WERI-Rb-1 (cell line): Measurements from ENCODE around the gene SLC10A7.
A peak's percentile ranks its signal among the peaks of the same experiment; 100 is the strongest.

ENCODE experiments used
- DNase-seq: peaks from one replicate; pipeline ENCODE4 v3.0.0-alpha.2; 2020
- H3K27ac ChIP-seq: fragments of 250-450 bp; sonication (Bioruptor Pico); 2 replicates; pipeline ENCODE4 v1.5.1; 2020; ENCODE audit warnings: mild to moderate bottlenecking, moderate library complexity
- H3K27me3 ChIP-seq: fragments of 250-450 bp; sonication (Bioruptor Pico); 2 replicates; pipeline ENCODE4 v1.5.1; 2021; ENCODE audit warnings: mild to moderate bottlenecking, low read depth, moderate library complexity; ENCODE audit not compliant: insufficient read depth, severe bottlenecking
- H3K36me3 ChIP-seq: fragments of 250-450 bp; sonication (Bioruptor Pico); 2 replicates; pipeline ENCODE4 v1.5.1; 2020; ENCODE audit warnings: mild to moderate bottlenecking, moderate library complexity
- H3K4me3 ChIP-seq: 2 replicates; pipeline ENCODE4 v1.5.1; 2011; ENCODE audit warnings: low read depth, mild to moderate bottlenecking, control low read depth, low read length
- H3K9me3 ChIP-seq: fragments of 250-450 bp; sonication (Bioruptor Pico); 2 replicates; pipeline ENCODE4 v1.5.1; 2021; ENCODE audit warnings: mild to moderate bottlenecking, moderate library complexity; ENCODE audit not compliant: severe bottlenecking
- CTCF ChIP-seq: IDR thresholded peaks from 2 replicates; pipeline ENCODE4 v1.5.1; 2011; ENCODE audit warnings: low read depth, mild to moderate bottlenecking, control low read depth, inconsistent platforms, low read length

The SLC10A7 gene

GRCh38 chr4:146333187-146333894 is 188.4 kb downstream of the SLC10A7 start:
- Histone ChIP-seq H3K4me3 (no peak overlapping the region), H3K9me3 (no peaks in the 10 kb centered on the region), H3K36me3 (no peaks in the 10 kb centered on the region), H3K27me3 (no peaks in the 10 kb centered on the region), H3K27ac (no peak overlapping the region)
- no peak for TF ChIP-seq CTCF
- DNase-seq = peak; percentile 9

GRCh38 chr4:146330392-146330791 is 191.3 kb downstream of the SLC10A7 start:
- Histone ChIP-seq H3K27ac (no peak overlapping the region), H3K27me3 (no peaks in the 10 kb centered on the region), H3K9me3 (no peaks in the 10 kb centered on the region), H3K36me3 (no peaks in the 10 kb centered on the region), H3K4me3 (no peak overlapping the region)
- TF ChIP-seq CTCF = no peak
- DNase-seq = no peak

- 0 out of 2 replicates have a peak, but pooled peaks cover 3% of the 10 kb centered on the region for H3K36me3 ChIP-seq
- H3K4me3 ChIP-seq = no peak overlapping the region
- H3K9me3 ChIP-seq = no peaks in the 10 kb centered on the region
- no peak overlapping the region for H3K27ac ChIP-seq
- TF ChIP-seq CTCF = no peak
- H3K27me3 ChIP-seq = no peaks in the 10 kb centered on the region
- no peak for DNase-seq
Observed at GRCh38 chr4:146329050-146329716, 192.6 kb downstream of the SLC10A7 start.

GRCh38 chr4:146327859-146328650 is 193.7 kb downstream of the SLC10A7 start:
- Histone ChIP-seq H3K27me3 (no peaks in the 10 kb centered on the region), H3K36me3 (peaks cover 5% of the 10 kb centered on the region; the same call in 1 of the 2 replicates), H3K9me3 (no peaks in the 10 kb centered on the region), H3K27ac (no peak overlapping the region), H3K4me3 (no peak overlapping the region)
- no peak for DNase-seq
- TF ChIP-seq CTCF = no peak

- no peak overlapping the region for H3K4me3 ChIP-seq
- no peak for TF ChIP-seq CTCF
- H3K36me3 ChIP-seq = peaks cover 2% of the 10 kb centered on the region; the same call in 1 of the 2 replicates
- H3K27ac ChIP-seq = no peak overlapping the region
- DNase-seq = no peak
- no peaks in the 10 kb centered on the region for H3K27me3 ChIP-seq
- no peaks in the 10 kb centered on the region for H3K9me3 ChIP-seq
Observed at GRCh38 chr4:146318894-146319293, 202.8 kb downstream of the SLC10A7 start.
